ENCODE data around the gene RPL10.

RPL10 gene

DNA sequence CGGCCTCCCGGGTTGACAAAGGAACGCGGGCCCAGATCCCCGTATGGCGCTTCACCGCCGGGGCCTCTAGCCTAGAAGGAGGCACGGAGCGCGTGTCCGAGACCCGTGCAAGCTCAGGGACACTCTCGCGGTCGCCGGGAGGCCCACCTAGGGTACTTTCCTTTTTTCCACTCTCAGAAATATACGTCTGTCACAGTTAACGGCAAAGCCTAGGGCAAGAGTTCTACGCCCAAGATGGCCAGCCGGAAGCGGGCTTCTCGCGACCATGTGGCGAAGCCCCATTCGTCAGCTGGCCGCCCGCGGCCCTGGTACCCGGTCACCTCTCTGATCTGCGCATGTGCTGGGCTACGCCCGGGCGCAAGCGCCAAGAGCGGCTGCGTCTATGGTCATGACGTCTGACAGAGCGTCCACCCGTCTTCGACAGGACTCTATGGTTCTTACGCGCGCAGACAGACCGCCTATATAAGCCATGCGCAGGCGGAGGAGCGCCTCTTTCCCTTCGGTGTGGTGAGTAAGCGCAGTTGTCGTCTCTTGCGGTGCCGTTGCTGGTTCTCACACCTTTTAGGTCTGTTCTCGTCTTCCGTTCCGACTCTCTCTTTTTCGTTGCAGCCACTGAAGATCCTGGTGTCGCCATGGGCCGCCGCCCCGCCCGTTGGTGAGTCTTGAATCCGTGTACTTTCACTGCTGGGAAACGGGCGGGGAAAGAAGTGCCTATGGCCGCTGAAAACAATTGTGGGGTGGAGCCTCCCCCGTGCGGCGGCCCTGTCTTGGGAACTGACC lies at the start of gene RPL10:
TSS of gene RPL10 (plus strand) at position 490 of the 780 bp plus-strand sequence. CDS start at position 633, 143 bp downstream.
- in situ Hi-C loops (cut with MboI; ENCODE audit: low pct_unique_long_range_greater_than_20kb, low sequenced_read_pairs, unreplicated experiment): no loop called here
- TF ChIP-seq, protein P1, sequence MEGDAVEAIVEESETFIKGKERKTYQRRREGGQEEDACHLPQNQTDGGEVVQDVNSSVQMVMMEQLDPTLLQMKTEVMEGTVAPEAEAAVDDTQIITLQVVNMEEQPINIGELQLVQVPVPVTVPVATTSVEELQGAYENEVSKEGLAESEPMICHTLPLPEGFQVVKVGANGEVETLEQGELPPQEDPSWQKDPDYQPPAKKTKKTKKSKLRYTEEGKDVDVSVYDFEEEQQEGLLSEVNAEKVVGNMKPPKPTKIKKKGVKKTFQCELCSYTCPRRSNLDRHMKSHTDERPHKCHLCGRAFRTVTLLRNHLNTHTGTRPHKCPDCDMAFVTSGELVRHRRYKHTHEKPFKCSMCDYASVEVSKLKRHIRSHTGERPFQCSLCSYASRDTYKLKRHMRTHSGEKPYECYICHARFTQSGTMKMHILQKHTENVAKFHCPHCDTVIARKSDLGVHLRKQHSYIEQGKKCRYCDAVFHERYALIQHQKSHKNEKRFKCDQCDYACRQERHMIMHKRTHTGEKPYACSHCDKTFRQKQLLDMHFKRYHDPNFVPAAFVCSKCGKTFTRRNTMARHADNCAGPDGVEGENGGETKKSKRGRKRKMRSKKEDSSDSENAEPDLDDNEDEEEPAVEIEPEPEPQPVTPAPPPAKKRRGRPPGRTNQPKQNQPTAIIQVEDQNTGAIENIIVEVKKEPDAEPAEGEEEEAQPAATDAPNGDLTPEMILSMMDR (IDR thresholded peaks at IDR 0.05; ENCODE audit: extremely low read depth, insufficient read depth, missing control alignments): no peak
- DNase-seq (ENCODE audit: low spot score): peak; percentile 95

- DNase-seq (ENCODE audit: low spot score): no peak
- TF ChIP-seq, protein P1 (IDR thresholded peaks at IDR 0.05; ENCODE audit: extremely low read depth, insufficient read depth, missing control alignments): no peak
- in situ Hi-C loops (cut with MboI; ENCODE audit: low pct_unique_long_range_greater_than_20kb, low sequenced_read_pairs, unreplicated experiment): no loop called here
Observed at GRCh38 chrX:154348646-154349358, 49.4 kb upstream of the RPL10 start.

DNA sequence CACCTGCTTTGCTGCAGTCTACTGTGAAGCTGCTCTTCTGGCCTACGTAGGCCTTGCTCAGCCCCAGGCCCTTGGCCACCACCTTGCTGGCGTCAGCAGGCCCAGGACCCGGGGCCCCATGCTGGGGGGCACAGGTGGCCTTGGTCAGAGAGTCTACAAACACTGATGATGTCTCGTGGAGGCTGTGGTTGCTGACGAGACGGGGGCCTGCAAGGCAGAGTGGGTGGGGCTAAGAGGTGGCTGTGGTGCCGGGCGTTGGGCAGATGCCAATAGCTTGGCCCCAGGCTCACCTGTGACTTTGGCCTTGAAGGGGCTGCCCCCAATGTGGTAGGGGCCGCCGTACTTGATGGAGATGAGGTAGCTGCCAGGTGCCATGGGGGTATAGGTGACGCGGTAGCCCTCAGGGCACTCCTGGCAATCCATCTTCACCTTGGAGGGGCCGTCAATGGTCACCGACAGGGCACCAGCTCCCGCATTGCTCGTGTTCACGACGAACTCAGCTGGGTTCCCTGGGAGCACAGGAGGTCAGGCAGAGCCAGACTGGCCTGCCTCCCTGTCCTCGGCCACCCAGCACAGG lies 48.7 kb upstream of the RPL10 start:
- in situ Hi-C loops (cut with MboI; ENCODE audit: low pct_unique_long_range_greater_than_20kb, low sequenced_read_pairs, unreplicated experiment): no loop called here
- DNase-seq (ENCODE audit: low spot score): no peak
- TF ChIP-seq, protein P1 (IDR thresholded peaks at IDR 0.05; ENCODE audit: extremely low read depth, insufficient read depth, missing control alignments): no peak

DNA sequence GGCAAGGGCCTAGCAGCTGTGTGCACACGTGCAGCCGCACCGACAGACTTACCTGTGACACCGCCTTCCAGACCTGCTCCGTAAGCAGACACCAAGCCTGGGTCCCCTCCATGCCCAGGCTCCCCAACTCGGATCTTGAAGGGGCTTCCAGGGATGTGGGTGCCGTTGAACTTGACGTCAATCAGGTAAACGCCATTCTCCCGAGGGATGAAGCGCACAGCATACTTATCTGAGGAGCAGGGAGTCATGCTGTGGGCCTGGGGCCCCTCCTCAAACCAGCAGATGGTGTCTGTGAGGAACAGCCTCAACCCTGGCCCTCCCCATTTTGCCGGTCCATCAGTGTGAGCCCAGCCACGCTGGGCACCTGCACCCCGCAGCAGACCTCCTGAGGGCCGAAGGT lies 48.2 kb upstream of the RPL10 start:
- no peak for DNase-seq (ENCODE audit: low spot score)
- in situ Hi-C loops (cut with MboI; ENCODE audit: low pct_unique_long_range_greater_than_20kb, low sequenced_read_pairs, unreplicated experiment): no loop called here
- TF ChIP-seq, protein P1 (IDR thresholded peaks at IDR 0.05; ENCODE audit: extremely low read depth, insufficient read depth, missing control alignments): no peak

GRCh38 chrX:154350429-154351182 lies 47.6 kb upstream of the RPL10 start:
- no peak for DNase-seq (ENCODE audit: low spot score)

More at GRCh38 chrX:154350429-154351182, 47.6 kb upstream of the RPL10 start:
- TF ChIP-seq, protein P1 (IDR thresholded peaks at IDR 0.05; ENCODE audit: extremely low read depth, insufficient read depth, missing control alignments): no peak
- in situ Hi-C loops (cut with MboI; ENCODE audit: low pct_unique_long_range_greater_than_20kb, low sequenced_read_pairs, unreplicated experiment): no loop called here

All from GM13977 (cell line).